NT2/D1 (cell line): ENCODE results near the gene GRIK2.

Experiments used
- SUZ12 ChIP-seq: IDR thresholded peaks from 2 replicates; pipeline ENCODE4 v1.6.1; 2011; ENCODE audit not compliant: insufficient read length, insufficient read depth; ENCODE audit errors: extremely low read depth
- YY1 ChIP-seq: IDR thresholded peaks from 2 replicates; pipeline ENCODE4 v1.6.1; 2011; ENCODE audit not compliant: insufficient read length, insufficient read depth

- TF ChIP-seq YY1, result no peak
- TF ChIP-seq SUZ12, result no peak
Observed at GRCh38 chr6:101344885-101345284, 48.6 kb upstream of the GRIK2 start.
